ENCODE data around the gene CNP.
"Not testable (repeated sequence)": the region's sequence is repeated elsewhere in the genome, so short reads cannot be mapped to it uniquely, and the experiment has no call there.

The CNP gene

DNA sequence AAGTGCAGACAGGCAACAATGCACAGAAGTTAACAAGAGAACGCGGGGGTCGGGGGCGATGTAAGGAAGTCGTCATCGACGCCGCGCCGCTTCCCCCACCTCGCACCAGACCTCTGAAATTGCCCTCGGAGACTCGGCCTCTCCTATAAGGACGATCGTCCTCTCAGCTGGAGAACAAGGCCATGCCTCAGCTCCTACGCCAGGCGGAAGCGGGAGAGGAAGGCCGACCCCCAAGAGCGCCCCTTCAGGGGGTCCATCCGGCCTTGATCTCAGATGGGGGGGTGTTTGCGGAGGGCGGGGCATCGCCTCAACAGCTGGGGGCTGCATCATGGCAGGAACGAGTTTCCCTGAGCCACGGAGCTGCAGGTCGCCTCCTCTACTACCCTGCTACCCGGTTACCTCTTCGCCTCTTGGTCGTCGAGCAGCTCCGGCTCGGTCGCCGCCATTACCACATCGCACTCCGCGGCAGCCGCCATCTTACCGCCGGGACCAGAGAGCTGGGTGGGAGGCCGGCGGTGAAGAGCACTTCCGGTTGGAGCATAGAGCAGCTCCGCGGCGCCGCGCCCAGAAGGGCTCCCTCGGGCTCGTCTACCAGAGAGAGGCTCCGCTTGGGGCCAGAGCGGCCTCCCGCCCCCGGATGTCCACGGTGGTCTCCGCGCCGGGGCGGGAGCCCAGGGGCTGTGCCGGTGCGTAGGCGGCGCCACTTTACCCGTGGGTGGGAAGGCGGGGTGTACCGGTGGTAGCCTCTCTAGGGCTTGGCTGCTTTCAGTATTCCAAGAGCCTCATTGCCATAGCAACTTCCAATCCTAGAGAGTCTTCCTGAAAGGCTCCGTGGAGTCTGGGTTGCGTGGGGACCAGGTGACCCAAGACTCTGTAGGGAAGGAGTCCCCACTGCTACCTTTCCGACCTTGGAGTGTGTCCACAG, 50.6 kb downstream of the CNP start, which contains the start of gene DNAJC7:
Gene DNAJC7 (minus strand): TSS at position 499 of the 925 bp plus-strand sequence. CDS start 23 bp downstream, at position 476.
- peak; percentile 92 for DNase-seq
- in situ Hi-C loops (cut with HindIII; ENCODE audit: low pct_ligation_motif_present, low pct_unique_long_range_greater_than_20kb, low sequenced_read_pairs), result no loop called here

DNA sequence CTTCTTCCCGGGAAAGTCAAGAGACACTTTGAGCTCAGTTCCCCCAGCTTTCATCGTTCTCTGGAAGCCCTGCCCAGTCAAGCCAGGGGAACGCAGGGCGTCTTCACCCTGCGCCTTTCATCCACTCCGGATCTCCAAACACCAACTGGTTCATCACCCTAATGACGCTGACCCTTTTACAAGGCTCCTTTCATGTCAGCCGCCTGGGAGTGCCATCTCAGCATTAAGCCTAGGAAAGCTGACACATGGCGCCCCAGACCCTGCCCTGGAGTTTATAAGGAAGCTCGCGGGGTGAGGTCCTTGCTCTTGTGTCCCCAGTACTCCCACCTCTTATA, 51.2 kb downstream of the CNP start:
- no peak for DNase-seq
- in situ Hi-C loops (cut with HindIII; ENCODE audit: low pct_ligation_motif_present, low pct_unique_long_range_greater_than_20kb, low sequenced_read_pairs), result no loop called here

GRCh38 chr17:42018339-42018738, 51.7 kb downstream of the CNP start:
- in situ Hi-C loops (cut with HindIII; ENCODE audit: low pct_ligation_motif_present, low pct_unique_long_range_greater_than_20kb, low sequenced_read_pairs), result no loop called here
- DNase-seq, result no peak

- in situ Hi-C loops (cut with HindIII; ENCODE audit: low pct_ligation_motif_present, low pct_unique_long_range_greater_than_20kb, low sequenced_read_pairs), result no loop called here
- DNase-seq, result no peak
Observed at GRCh38 chr17:42018988-42019387, 52.4 kb downstream of the CNP start.

DNA sequence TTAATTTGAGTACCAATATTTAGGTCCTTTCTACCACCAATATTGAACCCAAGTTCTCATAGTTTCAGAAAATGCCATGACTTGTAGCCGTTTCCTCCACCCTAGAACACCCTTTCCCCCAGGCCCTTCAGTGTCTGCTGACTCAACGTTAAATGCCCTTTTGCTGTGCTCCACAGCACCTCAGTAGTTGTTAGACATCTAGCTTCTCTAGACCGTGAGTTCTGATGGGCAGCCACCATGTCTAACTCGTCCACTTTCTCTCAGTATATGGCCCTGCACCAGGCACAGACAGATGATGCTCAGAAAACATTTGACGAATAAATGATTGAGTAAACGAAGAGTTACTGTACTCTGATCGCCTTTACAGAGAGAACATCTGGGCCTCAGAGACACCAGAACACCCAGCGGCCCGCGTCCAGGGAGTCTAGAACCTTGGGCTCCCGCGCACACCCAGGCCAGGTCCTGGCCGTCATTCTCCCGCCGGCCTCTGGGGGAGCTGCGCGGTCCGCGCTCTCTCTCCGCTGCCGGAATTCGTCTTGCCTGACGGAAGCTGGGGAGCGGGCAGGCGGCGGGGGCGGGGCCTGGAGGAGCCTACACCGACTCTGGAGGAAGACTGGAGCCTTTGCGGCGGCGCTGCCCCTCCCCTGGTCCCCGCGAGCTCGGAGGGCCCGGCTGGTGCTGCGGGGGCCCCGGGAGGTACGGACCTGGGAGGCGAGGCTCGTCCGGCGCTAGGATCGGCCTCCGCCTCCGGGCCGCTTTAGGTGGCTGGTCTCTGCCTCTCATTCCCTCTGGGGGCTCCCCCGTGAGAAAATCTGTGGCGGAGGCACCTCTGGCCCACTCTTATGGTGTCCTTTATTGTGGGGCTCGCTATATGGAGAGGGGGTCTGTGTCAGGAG, 53.2 kb downstream of the CNP start, which contains the start of gene NKIRAS2:
Gene NKIRAS2 (plus strand): TSS at position 582 of the 896 bp plus-strand sequence. CDS start 1,488 bp downstream, outside the sequence.
- in situ Hi-C loops (cut with HindIII; ENCODE audit: low pct_ligation_motif_present, low pct_unique_long_range_greater_than_20kb, low sequenced_read_pairs), result no loop called here
- peak; percentile 94 for DNase-seq

- in situ Hi-C loops (cut with HindIII; ENCODE audit: low pct_ligation_motif_present, low pct_unique_long_range_greater_than_20kb, low sequenced_read_pairs), result not testable (repeated sequence)
Observed at GRCh38 chr17:42020845-42021244, 54.2 kb downstream of the CNP start.

GRCh38 chr17:42023524-42024349, 57.1 kb downstream of the CNP start:
- in situ Hi-C loops (cut with HindIII; ENCODE audit: low pct_ligation_motif_present, low pct_unique_long_range_greater_than_20kb, low sequenced_read_pairs), result no loop called here
- DNase-seq, result no peak

More at GRCh38 chr17:42020845-42021244, 54.2 kb downstream of the CNP start:
- not testable (repeated sequence) for DNase-seq

DNA sequence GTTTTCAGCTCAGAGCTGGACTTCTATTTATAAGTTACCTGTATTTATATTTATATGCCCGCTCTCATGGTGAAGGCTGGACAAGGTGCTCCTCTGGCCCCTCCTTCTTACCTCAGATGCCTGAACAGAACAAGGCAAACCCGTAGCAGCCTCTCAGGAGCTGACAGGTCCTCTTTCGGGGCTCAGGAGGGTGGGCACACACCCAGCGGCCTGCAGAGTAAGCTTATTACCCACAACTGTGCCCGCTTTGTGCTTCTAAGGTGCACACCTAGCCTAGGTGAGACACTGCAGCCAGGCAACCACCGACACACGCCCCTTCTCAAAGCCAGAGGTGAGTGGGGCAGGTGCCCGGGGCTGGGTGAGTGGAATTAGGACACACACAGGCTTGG, 58.6 kb downstream of the CNP start:
- in situ Hi-C loops (cut with HindIII; ENCODE audit: low pct_ligation_motif_present, low pct_unique_long_range_greater_than_20kb, low sequenced_read_pairs), result no loop called here

GRCh38 chr17:42025936-42026335, 59.3 kb downstream of the CNP start:
- no peak for DNase-seq
- in situ Hi-C loops (cut with HindIII; ENCODE audit: low pct_ligation_motif_present, low pct_unique_long_range_greater_than_20kb, low sequenced_read_pairs), result no loop called here

More for the DNA sequence above, 58.6 kb downstream of the CNP start:
- DNase-seq, result no peak

DNA sequence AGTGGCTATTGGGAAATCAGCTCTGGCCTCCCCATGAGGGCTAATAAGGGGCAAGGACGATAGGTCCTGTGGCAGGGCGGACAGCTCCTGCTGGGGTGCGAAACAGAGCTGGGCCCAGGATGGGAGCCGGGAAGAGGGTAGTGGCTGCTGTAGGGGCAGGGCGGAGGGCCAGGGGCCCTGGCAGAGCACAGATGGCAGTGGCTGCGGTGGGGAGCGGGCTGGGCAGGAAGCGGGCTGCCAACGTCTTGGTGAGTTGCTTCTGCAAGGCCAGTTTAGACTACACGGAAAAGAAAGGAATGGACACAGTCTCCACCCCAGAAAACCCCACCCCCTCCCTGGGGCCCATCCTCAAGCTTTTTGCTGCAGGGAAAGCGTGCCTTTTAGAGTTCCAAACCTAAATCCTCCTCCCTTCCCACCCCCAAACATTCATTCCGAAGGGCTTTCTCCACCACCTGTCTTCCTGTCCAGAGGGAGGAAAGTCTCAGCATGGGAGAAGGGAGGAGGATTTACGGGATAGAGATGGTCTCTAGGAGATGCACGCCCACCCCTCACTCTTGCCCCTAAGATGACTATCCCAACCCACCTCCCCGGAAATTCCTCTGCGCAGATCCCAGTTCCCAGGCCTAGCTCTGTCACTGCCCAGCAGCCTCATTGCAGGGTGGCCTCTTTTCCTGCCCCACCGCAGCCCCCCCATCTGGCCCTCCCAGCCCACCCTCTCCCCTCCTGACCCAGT, 60.4 kb downstream of the CNP start:
- in situ Hi-C loops (cut with HindIII; ENCODE audit: low pct_ligation_motif_present, low pct_unique_long_range_greater_than_20kb, low sequenced_read_pairs), result no loop called here
- DNase-seq, result no peak
